ENCODE data around the gene ANLN.
"Not testable (repeated sequence)": the region's sequence is repeated elsewhere in the genome, so short reads cannot be mapped to it uniquely, and the experiment has no call there.

The ANLN gene

DNA sequence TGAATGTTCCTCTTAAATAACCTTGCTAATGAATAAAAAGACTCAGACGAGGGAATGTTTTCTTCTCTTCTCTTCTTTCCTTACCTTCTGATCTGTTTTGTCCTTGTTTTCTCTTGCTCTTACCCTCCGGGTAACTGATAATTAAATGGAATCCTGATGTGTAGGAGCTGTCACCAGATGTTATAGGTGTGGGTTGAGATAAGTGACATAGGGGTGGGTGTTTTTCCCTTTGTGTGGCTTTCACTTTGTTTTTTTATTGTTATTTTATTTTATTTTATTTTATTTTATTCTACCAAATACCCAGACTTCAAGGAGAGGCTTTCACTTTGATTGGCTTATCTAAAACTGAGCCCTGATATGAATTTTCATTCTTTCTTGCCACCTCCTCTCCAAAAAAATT, 25.5 kb downstream of the ANLN start:
- DNase-seq, result no peak

DNA sequence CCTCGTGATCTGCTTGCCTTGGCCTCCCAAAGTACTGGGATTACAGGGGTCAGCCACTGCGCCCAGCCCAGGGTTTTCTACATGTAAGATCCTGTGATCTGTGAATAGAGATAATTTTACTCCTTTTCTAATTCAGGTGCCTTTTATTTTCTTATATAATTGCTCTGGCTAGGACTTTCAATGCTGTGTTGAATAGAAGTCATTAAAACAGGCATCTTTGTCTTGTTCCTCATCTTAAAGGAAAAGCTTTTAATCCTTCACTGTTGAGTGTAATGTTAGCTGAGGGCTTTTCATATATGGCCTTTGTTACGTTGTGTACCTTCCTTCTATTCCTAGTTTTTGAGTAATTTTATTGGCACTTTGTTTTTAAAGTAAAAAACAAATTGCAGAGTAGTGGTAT, 26.6 kb downstream of the ANLN start:
- no peak for DNase-seq

- DNase-seq, result no peak
Measured at GRCh38 chr7:36420307-36420706, 30.6 kb downstream of the ANLN start.

GRCh38 chr7:36422072-36422471, 32.4 kb downstream of the ANLN start:
- DNase-seq, result no peak

DNA sequence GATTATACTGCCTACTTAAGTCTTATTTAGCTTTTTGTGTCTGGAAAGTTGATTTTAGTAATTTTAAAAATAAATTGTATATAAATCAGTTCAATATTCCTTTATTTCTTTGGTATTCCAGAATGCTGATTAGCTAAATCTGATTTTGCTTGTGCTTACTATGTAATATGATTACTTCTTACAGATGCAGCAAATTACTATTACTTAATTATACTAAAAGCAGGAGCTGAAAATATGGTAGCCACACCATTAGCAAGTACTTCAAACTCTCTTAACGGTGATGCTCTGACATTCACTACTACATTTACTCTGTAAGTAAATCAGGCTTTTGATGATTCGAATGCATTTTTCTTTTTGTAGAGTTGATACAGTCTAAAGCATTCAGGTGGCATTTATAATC, 34.0 kb downstream of the ANLN start:
- no peak for DNase-seq

- DNase-seq, result no peak
Measured at GRCh38 chr7:36430186-36430585, 40.5 kb downstream of the ANLN start.

GRCh38 chr7:36430881-36431280, 41.2 kb downstream of the ANLN start:
- no peak for DNase-seq

DNA sequence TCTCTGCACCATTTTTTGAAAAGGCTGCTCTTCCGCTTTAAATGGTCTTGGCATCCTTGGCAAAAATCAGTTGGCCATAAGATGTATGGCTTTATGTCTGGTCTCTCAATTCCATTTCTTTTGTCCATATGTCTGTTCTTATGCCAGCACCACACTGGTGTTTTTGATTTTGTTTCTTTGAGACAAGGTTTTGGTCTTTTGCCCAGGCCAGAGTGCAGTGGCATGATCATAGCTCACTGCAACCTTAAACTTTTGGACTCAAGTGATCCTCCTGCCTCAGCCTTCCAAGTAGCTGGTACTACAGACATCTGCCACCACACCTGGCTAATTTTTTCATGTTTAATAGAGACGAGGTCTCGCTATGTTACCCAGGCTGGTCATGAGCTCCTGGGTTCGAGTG, 48.5 kb downstream of the ANLN start:
- DNase-seq, result no peak

- DNase-seq, result no peak
Measured at GRCh38 chr7:36439624-36440023, 50.0 kb downstream of the ANLN start.

DNA sequence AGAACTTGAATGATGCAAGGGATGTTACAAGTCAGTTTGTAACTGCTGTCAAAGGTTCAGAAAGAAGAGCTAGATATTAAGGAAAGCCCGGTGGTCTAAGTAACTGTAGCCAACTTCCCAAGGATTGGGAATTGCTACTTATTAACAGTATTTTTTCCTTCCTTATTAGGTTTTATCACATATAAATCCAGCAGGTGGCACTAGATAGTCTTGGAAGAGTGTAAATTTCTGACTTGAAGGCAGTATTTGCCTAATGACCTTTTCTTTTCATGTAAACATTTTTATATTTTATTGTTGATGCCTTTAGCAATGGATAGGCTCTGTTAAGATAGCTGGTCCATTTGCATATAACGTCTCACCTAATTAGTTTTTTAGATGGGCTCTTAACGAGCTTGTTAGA, 51.2 kb downstream of the ANLN start:
- DNase-seq, result no peak

GRCh38 chr7:36441344-36442022, 51.8 kb downstream of the ANLN start:
- DNase-seq, result no peak

DNA sequence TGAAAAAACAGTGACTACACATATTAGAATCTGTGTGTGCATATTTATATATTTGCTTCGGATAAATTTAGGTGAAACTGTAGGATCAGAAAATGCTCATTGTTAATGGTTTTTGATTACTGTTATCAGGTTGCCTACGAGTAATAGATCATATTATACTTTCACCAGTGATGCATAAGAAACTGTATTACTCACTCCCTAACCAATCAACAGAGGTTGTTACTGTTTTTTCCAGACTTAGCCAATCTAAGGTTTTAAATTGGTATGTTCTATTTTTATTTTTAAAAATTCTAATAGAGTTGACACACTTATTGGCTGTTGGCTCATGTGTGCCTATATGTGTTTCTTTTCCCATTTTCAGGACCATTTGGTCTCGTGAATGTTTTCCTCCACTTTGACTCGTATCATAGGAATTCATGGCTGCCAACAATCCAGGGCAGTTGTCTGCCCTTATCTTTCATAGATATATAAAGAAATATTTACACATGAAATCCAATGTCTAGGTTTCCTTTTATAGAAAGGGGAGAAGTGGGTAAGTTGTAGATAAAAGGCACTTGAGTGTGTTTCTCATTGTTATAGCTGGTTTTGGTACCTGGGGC, 59.2 kb downstream of the ANLN start:
- DNase-seq, result no peak

- DNase-seq, result no peak
Measured at GRCh38 chr7:36449685-36450084, 60.0 kb downstream of the ANLN start.

GRCh38 chr7:36453769-36454168, 64.1 kb downstream of the ANLN start:
- no peak for DNase-seq

- no peak for DNase-seq
Measured at GRCh38 chr7:36455646-36456045, 66.0 kb downstream of the ANLN start.

DNA sequence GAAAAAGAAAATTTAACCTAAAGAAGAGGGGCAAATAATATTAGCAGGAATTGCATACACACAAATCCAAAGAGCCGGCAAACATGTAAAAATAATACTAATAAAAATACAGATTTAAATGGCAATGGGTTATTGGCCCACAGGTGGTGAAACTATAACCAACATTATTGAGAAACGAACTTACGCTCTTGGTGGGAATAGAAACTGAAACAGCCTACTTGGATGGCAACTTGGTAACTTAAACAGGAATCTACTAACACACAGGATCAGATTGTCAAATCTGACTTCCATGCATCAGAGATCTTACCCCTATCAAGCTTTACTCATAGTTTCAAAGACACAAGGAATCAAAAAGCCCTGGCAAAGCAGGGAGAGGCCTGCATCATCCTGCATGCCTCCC, 66.5 kb downstream of the ANLN start:
- DNase-seq, result no peak

- no peak for DNase-seq
Measured at GRCh38 chr7:36456548-36456947, 66.9 kb downstream of the ANLN start.

DNA sequence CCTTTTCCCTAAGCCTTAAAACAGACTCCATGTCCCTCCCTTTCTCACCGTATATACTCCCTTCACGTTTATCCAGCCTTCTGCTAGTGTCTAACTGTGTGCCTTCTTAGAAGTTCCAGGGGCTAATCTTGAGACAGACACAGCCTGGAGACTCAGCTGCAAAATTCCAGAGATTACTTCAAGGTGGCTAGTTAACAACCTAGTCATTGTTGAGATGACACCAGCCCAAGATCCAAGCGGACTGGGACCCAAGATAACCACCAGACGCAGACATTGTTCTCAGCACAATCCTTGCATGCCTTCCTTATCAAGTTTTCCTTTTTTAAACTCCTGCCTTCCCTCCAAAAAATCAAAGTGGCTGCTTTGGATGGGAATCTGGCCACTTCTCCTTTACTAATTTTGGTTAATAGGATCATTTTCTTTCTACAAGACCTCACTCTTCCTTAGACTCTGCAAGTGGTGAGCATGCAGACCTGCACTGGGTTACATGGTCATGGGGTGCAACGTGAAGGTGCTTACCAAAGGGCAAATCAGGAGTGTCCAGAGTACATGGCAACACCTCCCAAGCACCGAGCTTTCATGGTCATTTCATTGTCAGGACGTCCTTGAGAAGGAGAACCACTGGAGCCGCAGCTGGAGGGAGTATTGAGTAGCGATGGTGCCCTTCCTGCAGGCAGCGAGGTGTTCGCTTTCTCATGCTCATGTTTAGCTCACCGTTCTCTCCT, 69.7 kb downstream of the ANLN start:
- no peak for DNase-seq

- DNase-seq, result no peak
Measured at GRCh38 chr7:36460811-36461429, 71.3 kb downstream of the ANLN start.

GRCh38 chr7:36462551-36463137, 73.0 kb downstream of the ANLN start:
- no peak for DNase-seq

DNA sequence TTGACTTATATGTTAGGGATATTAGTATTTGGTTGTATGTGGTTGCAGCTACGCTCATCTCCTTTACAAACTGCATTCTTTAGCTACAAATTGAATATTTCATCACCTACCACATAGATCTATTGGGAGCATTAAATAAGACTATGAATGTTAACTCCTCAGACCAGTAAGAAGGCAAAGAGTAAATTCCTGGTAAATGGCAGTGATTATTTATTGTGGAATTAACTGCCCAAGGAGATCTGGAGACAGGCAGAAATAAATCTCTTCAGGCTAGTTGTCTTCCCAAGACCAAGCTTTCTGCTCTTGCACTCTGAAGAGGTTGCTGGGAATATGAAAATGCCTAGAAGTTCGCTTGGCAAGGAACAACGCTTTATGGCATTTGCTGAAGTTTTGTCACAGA, 74.6 kb downstream of the ANLN start:
- no peak for DNase-seq

- DNase-seq, result not testable (repeated sequence)
Measured at GRCh38 chr7:36466001-36466400, 76.3 kb downstream of the ANLN start.

DNA sequence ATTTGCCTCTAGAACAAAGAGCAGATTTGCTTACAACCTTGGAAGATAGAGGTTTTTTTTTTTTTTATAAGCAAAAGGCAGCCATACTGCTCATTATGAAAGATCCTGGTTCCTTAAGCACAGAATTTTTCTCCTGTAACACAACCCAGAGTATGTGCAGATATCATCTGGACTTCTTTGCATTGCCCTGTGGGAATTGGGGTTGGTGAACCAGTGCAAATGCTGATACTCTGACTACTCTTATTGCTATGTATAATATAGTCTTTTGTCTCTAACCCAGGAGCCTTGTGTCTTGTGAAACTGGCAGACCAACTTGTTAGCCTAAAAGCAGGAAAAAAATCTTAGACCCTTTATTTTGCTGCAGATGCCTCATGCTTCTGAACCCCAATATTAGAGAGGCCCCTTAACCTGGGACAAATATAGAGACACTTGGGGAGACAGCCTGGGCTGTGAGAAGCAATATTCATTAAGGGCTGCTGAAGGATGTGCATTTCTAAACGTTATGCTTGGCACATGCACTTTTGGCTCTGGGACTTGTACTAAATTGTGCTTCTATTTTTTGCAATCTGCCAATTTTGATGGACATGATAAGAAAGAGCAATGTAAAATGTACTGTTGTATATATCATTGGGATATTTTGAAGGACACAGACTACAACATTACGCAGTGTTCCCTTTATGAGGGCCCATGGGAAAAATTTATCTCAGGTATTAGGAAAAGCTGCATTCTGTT, 78.9 kb downstream of the ANLN start:
- no peak for DNase-seq

Data from activated CD4-positive, alpha-beta T cell treated with anti-CD3 and anti-CD28 coated beads for 1 hour (primary cell).